Stimulated activated CD8-positive, alpha-beta memory T cell treated with anti-CD3 and anti-CD28 coated beads, Interleukin-12 subunit alpha, Interleukin-12 subunit beta, amount 100 ng/mL, for 1 hour (primary cell): Measurements from ENCODE around the gene BPIFA1.
A peak's percentile ranks its signal among the peaks of the same experiment; 100 is the strongest.

Experiments
- DNase-seq: peaks from one replicate; pipeline ENCODE4 v3.0.0-alpha.2; 2020; ENCODE audit warnings: low read depth

Gene BPIFA1

DNA sequence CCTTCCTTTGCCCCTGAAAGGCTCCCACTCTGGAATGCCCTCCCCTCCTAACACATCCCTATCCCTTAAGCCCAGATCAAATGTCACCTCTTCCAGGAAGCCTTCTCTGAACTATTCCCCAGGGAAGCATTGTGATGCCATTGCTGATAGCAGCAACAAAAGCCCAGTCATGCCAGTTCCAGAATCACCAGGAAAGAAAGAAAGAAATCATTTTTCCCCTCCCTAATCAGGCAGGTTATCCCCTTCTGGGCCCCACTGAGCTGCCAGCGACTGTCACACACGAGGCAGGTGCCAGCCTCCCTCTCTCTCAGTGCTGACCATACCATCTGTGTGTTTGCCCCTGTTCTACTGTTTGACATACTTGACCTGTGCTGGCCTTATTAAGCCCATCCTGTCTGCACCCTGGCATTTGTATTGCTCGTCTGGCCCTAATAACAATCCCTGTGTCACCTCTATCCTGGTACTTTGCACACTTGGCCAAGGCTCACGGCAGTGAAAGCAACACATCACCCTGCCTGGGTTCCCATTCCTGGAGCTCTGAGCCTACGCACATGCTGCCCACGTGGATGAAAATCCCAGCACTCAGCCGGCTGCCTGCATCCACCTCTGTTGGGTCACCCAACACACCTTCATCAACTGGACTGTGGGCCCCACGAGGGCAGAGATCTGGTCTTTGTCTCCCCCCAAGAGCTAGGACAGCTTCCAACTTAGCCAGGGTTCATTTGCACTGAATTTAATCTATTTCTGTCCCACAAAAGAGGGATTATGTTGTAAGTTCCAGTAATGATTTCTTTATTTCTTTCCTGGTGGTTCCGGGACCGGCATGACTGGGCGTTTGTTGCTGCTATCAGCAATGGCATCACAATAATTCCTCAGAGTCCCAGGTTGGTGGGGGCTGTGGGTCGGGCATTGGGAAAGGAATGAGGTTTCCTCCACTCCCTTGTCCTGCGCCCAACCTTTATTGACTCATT lies 42.0 kb downstream of the BPIFA1 start:
- DNase-seq = no peak

DNA sequence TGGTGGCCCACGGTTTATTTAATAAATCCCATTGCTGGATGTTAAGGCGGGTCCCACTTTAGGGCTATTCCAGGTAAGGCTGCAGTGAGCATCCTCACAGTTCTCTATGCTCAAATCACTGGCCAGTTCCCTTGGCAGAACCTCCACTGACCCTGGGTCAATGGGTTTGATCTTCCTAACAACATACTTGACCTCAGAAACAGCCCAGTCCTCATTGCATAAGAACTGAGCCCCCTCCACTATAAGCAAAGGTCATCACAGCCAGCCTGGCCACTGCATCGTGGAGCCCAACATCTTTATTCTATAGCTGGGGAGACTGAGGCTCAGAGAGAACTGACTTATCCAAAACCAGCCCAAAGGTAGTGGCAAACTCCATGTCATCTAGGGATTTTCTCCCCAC lies 42.9 kb downstream of the BPIFA1 start:
- no peak for DNase-seq

DNA sequence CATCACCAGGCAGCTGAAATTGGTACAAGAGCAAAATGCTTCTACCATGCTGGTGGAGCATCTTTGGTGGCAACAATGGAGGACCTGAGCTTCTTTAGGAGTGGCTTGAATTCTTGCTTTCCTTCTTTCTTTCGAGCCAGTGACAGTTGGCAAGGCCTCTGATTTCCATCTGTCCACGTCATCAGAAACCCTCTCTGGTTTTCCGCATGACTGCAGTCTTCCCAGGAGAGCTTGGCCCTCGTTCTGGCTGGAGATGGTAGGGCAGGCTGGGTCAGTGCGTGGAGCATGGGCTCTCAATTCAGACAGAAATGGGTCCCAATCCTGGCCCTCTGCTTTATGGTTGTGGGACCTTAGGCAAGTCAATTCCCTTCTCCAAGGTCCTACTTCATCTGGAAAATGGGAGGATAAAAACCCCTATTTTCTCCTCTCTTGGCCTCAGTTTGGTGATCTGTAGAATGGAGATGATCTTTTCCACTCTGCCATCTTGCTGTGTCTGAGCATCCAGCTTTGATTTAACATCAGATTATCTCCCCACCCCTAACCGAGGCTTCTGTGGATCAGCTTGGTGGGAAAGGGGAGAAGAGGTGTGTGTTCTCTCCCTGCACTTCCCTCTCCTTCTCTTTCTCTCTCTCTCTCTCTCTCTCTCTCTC lies 43.6 kb downstream of the BPIFA1 start:
- DNase-seq = no peak

DNA sequence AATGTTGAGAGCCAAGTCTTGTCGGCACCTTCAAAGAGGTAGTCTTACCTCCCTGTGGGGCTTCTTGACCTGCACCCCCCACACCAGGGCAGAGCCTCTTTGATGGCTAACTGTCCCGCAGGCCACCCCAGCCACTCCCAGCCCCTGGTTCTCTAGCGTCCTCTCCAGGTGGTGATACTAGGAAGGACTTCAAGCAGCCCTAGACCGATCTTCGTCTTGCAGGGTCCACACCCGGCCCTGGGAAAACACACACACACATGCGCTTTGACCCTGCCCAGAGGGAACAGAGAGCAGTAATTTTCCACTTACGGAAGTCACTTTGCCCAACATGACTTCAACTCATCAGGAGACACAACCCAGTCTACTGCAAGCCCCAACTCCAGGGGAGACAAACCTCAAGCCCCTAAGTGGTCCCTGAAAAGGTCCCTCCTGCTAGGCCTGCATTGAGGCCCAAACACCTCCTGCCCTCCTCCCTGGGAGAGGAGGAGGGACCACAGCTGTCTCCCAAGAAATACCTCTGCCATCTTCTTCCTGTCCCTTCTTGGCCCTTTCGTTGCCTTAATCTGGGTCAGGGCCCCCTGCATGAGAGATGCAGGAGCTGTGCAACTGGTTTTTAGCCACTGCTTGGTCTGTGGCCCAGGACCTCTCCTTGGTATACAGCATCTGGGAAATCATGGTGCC lies 44.3 kb downstream of the BPIFA1 start:
- DNase-seq = no peak

DNA sequence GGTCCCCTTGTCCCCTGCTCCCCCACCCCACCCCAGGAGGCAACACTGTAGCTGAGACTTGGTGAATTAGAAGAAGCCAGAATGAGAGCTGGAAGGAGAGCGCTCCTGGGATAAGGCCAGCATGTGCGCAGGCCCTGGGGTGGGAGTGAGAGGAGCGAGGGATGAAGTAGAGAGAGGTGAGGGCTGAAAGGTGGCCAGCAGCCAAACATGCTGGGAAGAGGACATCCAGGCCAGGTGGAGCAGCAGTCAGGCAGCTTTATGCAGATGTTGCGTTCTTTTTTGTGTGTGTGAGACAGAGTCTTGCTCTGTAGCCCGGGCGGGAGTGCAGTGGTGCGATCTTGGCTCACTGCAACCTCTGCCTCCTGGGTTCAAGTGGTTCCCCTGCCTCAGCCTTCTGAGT lies 45.0 kb downstream of the BPIFA1 start:
- no peak for DNase-seq

DNA sequence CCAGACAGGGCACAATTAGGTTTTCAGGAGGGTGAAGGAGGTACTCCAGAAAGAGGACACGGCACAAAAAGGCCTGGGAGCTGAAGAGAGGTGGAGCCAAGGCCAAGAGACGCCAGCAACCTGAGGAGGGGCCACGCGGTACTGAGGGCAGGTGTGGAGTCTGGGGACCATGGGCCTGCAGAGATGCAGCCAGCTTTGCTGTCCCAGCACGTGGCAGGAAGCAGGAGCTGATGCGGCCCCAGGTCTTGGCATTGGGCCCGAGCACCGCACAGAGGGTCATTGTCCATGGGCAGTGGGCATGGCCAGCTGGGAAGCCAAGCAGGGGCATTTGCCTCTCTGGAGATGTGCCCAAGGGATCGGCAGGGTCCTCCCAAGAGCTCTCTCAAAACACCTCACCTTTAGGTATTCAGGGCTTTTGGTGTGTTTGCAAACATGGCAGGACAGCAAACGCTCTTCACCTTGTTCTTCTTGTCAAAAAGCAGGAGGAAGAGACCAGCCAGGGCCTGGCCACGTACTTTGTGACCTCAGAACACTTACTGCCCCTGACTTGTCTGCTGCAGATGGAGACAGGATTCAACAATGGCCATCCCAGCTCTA lies 45.9 kb downstream of the BPIFA1 start:
- DNase-seq = no peak

DNA sequence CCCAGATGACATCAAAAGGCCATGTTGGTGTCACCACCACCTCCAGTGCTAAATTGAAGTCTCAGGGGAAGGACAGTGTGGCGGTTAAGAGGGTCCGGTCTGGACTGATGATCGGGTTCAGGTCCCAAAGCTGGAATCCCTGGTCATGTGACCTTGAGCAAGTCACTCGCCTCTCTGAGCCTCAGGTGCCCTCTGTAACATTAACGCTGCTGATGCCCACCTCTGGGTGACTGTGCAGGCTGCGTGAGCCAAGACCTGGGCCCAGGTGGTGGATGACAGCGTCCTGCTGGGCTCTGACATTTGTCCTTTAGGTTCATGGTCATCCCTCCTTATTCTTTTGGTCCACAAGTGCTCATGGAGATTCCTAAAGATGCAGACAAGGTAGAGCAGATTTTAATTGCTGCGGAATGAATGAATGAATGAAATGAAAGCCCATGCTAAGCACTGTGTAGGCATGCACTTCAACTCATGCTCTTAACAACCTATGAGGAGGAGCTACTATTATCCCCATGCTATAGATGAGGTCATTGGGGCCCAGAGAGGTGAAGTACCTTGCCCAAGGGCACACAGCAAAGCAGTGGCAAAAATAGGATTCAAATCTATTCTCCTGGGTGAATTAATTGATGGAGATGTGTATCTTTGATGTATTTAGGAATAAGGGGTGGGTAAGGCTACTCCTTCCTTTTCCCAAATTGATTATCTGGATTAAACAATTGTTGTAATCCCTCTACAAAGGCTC lies 46.6 kb downstream of the BPIFA1 start:
- no peak for DNase-seq

DNA sequence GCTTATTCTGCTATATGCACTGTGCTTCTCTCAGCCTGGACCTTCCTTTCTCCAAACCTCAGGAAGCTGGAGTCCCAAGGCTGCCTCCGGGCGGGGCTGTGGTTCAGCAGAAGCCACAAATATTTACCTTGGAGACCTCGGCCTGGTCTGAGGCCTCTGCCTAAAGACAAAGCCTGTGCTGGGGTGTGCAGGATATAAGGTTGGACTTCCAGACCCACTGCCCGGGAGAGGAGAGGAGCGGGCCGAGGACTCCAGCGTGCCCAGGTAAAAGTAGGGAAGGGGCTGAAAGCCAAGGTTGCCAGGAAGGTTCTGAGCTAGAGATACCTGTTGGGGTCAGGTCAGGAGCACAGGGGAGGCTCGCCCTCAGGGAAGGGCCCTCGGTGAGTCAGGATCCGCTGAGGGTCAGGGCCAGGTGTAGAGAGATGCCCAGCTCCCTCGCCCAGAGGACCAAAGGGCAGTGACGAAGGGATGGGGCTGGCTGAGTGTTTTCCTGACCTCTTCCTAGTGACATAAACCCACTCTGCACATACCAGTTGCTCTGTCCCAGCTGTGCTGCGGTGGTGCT lies 47.3 kb downstream of the BPIFA1 start, which contains the start of gene BPIFB1:
BPIFB1 (plus strand) TSS at position 224 of the 565 bp plus-strand sequence. CDS start 2,860 bp downstream, outside the sequence.
- DNase-seq = no peak

DNA sequence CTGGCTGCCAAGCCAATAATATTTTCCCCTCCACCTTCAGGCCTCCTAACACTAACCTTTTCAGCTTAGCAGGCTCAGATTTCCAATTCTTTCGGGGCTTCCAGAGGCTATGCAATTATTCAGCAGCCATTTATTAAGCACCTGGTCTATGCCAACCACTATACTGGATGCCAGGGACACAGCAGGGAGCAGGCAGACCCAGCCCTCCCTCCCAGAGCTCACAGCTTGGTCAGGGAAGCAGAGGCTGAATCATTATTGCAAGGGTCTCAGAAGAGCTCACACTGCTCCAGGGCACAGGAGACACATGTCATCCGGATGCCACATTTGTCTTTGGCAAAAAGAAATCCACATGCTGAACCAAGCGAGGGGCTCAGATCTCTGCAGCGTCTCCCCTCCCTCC lies 48.5 kb downstream of the BPIFA1 start:
- DNase-seq = no peak

DNA sequence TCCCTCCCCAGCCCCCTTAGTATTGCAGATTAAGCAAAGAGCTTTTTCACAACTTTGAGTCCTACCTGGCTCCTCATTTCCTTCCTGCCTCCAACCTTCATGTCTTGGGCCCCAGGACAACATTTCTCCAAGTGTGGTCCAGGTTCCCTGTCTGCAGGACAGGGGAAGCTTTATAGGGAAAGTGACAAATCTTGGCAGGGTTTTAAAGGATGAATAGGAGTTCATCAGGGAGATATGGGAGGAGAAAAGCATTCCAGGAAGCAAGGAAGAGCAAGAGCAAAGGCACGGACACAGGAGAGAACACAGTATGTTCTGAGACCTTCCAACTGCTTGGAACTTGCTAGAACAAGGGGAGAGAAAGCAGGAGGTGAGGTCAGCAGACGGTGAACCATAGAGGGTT lies 49.1 kb downstream of the BPIFA1 start:
- no peak for DNase-seq

DNA sequence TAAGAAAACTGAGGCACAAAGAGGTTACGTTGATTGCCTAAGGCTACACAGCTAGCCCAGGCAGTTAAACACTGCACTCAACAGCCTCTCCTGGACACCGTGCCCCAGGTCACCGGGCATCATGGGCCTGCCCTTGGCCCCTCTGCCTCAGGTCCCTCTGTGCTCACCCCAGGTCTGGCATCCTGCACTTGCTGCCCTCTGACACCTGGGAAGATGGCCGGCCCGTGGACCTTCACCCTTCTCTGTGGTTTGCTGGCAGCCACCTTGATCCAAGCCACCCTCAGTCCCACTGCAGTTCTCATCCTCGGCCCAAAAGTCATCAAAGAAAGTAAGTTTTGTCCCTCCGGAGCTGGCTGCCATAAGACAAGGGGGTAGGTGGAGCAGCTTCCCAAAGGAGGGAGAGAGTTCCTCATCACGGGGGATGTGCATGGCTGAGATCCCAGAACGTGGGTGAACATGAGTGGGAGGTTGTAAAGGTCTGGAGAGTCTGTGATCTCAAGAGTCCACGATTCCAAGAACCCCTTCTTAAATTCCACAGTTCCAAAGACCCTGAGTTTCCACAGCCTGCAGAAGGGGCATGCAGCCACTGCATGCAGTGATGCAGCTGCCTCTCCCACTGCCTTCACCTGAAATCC lies 50.2 kb downstream of the BPIFA1 start:
- no peak for DNase-seq

DNA sequence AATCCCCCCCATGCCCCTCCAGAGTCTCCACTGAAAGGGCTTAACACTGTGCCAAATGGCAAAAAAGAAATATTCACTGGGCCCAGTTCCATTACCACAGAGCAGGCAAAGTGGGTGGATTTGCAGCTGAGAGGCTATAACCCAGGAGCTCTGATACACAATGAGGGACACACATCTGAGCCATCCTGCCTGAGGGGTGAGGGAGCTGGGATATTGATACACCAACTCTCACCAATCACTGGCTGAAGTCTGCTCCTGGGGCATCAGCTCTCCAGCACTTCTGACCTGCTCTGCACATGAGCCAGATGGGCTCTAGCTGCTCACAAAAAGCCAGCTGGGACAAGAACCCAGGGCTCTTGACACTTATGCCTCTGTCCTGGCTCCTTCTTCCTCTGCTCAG lies 52.1 kb downstream of the BPIFA1 start:
- DNase-seq = no peak

DNA sequence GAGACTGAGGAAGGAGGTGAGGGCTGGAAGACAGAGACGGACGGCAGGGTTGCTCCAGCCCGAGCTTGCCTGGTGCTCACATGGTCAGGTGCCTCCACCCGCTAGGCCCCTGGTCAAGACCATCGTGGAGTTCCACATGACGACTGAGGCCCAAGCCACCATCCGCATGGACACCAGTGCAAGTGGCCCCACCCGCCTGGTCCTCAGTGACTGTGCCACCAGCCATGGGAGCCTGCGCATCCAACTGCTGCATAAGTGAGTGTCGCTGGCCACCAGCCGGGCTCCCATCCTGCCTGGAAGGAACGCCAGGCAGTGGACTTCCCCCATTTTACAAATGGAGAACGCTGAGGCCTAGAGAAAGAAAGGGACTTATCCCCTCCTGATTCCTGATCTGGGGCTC lies 55.1 kb downstream of the BPIFA1 start:
- no peak for DNase-seq

DNA sequence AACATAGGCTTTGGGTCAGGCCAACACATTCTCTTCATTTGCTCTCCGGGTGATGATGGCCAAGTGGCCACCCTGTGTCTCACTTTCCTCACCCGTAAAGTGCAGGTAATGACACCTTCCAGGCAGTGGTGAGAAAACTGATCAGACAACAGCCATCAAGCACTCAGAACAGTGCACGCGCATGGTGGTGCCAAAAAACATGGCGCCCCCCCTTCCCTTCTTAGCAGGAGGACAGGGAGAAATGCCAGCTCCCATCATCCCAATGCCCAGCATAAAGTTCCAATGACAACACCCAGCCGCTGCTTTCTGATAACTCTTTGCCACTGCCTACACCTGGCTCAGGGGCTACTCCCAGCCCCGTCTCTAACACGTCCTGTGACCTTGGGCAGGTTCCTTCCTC lies 55.6 kb downstream of the BPIFA1 start:
- DNase-seq = no peak

DNA sequence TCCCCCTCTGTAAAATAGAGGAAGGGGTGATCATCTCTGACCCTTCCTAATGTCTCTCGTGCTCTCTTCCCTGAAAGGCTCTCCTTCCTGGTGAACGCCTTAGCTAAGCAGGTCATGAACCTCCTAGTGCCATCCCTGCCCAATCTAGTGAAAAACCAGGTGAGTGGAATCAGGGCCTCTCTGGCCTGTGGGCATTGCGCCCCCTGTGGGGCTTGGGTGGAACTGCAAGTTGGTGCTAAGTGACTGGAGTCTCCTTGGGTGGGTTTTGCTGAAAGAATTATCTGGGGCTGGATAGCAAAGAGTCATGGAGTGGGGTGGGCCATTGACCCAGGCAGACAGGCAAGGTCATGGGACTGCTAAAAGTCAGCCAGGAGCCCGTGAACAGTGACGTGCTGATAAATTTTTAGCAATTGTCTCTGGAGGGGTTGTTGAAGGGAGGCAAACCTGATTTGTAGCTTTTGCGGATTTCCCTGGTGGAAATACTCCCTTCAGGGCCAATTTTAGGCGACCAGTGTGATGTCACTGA lies 56.1 kb downstream of the BPIFA1 start:
- DNase-seq = peak; percentile 44
